K562 (cell line): ENCODE data around the gene BTAF1. TPM values are rescaled to one million over a fixed set of nuclear protein-coding genes. Genes with fewer than 3 reads are reported as not detected.

Experiments
- ARID2 ChIP-seq: fragments of 450-650 bp; IDR thresholded peaks from 2 replicates; pipeline ENCODE4 v1.6.1; 2017; ENCODE audit warnings: antibody characterized with exemption, mild to moderate bottlenecking
- C11orf30 ChIP-seq: fragments of 450-650 bp; IDR thresholded peaks from 2 replicates; pipeline ENCODE4 v1.6.1; 2016; ENCODE audit warnings: low read depth, mild to moderate bottlenecking
- DACH1 ChIP-seq: fragments of 450-650 bp; IDR thresholded peaks from 2 replicates; pipeline ENCODE4 v1.6.1; 2018; ENCODE audit not compliant: partially characterized antibody
- FOSL1 ChIP-seq: fragments of 200-800 bp; sonication (Bioruptor generic); conservative IDR thresholded peaks from 2 replicates; pipeline ENCODE4 v1.6.1; 2016; ENCODE audit warnings: missing genetic modification characterization, missing compliant biosample characterization
- IRF2 ChIP-seq: sonication (generic); formaldehyde crosslinking; IDR thresholded peaks from 2 replicates; pipeline ENCODE4 v1.8.1; 2022; ENCODE audit warnings: mild to moderate bottlenecking, missing genetic modification reagents
- KAT8 ChIP-seq: fragments of 450-650 bp; IDR thresholded peaks from 2 replicates; pipeline ENCODE4 v1.6.1; 2016; ENCODE audit warnings: low read depth, mild to moderate bottlenecking
- KDM2B ChIP-seq: fragments of 250-450 bp; sonication (Bioruptor Pico); IDR thresholded peaks from 2 replicates; pipeline ENCODE4 v1.8.0; 2021; ENCODE audit warnings: mild to moderate bottlenecking, moderate library complexity
- NR2C2 ChIP-seq, 2 experiments: fragments of 200-800 bp in 1 of 2; sonication (Bioruptor generic) in 1 of 2; sonication (generic) in 1 of 2; formaldehyde crosslinking in 1 of 2; IDR thresholded peaks; 2 replicates each; pipeline versions ENCODE4 v1.6.1 to v1.8.0; 2016 to 2022; ENCODE audit warnings: mild to moderate bottlenecking in 1 of 2, missing compliant biosample characterization in 1 of 2, missing genetic modification characterization in 1 of 2, missing genetic modification reagents in 1 of 2
- PPARD ChIP-seq: fragments of 250-450 bp; sonication (Bioruptor Pico); IDR thresholded peaks from 2 replicates; pipeline ENCODE4 v1.8.0; 2022; ENCODE audit warnings: inconsistent platforms, mild to moderate bottlenecking, moderate library complexity
- SAFB2 ChIP-seq: fragments of 200-400 bp; formaldehyde crosslinking; IDR thresholded peaks from 2 replicates; pipeline ENCODE4 v1.6.1; 2018; ENCODE audit warnings: borderline replicate concordance, low read length, low read depth, moderate library complexity; ENCODE audit not compliant: severe bottlenecking
- SMAD2 ChIP-seq: fragments of 150-350 bp; IDR thresholded peaks from 2 replicates; pipeline ENCODE4 v1.6.1; 2014; ENCODE audit warnings: low read depth, mild to moderate bottlenecking, low read length
- SRSF7 ChIP-seq: fragments of 200-400 bp; formaldehyde crosslinking; optimal IDR thresholded peaks from 2 replicates; pipeline ENCODE3; 2017; ENCODE audit warnings: mild to moderate bottlenecking, low read depth, low read length
- ZBTB49 ChIP-seq: sonication (generic); formaldehyde crosslinking; IDR thresholded peaks from 2 replicates; pipeline ENCODE4 v1.8.0; 2022; ENCODE audit warnings: missing genetic modification reagents, mild to moderate bottlenecking, borderline replicate concordance
- ZNF408 ChIP-seq: fragments of 250-450 bp; sonication (Bioruptor Pico); IDR thresholded peaks from 2 replicates; pipeline ENCODE4 v1.4.0; 2020; ENCODE audit warnings: low read depth, mild to moderate bottlenecking, moderate library complexity
- ZNF518B ChIP-seq: fragments of 250-450 bp; sonication (Bioruptor Pico); IDR thresholded peaks from 2 replicates; pipeline ENCODE4 v1.5.0; 2021; ENCODE audit warnings: mild to moderate bottlenecking, moderate library complexity
- polyA plus RNA-seq, 8 experiments: library from polyadenylated mRNA; depleted of rRNA in 4 of 8; stranded (reverse) in 5 of 8; unstranded in 3 of 8; fragments of >200 nt; fragmentation: Nextera tagmentation in 2 of 8; fragmentation: Illumina TruSeq in 1 of 8; extraction: Ambion mirVana in 2 of 8; extraction: Trizol in 1 of 8; gene quantifications; 2 replicates each; pipeline versions ENCODE4 v1.2.1 to v1.2.3, GENCODE V29; 2011 to 2014; ENCODE audit warnings: inconsistent platforms in 1 of 8, missing spikeins in 1 of 8
- total RNA-seq, 7 experiments: library from RNA; depleted of rRNA in 6 of 7; stranded (reverse); fragments of >200 nt in 6 of 7; fragmentation: Illumina TruSeq in 2 of 7; extraction: Trizol in 2 of 7; gene quantifications; 2 replicates each; pipeline versions ENCODE4 v1.2.1 to v1.2.3, GENCODE V29; 2011 to 2021; ENCODE audit warnings: low replicate concordance in 1 of 7
- TF ChIP-seq, protein P1 (sequence below): fragments of 250-450 bp; sonication (Bioruptor Pico); IDR thresholded peaks from 2 replicates; pipeline ENCODE4 v1.4.0; 2020; ENCODE audit warnings: mild to moderate bottlenecking, moderate library complexity, borderline replicate concordance
- TF ChIP-seq, protein P2 (sequence below): fragments of 250-450 bp; sonication (Bioruptor Pico); IDR thresholded peaks from 2 replicates; pipeline ENCODE4 v1.8.0; 2022; ENCODE audit warnings: moderate library complexity, mild to moderate bottlenecking, inconsistent platforms

BTAF1 gene
- total and polyA plus RNA-seq, 9 of the 15 experiments (the other 6 are each of a cell fraction or from before 2014, with no cell fraction given): 6.6 to 70.7 (median 30.5) TPM

DNA sequence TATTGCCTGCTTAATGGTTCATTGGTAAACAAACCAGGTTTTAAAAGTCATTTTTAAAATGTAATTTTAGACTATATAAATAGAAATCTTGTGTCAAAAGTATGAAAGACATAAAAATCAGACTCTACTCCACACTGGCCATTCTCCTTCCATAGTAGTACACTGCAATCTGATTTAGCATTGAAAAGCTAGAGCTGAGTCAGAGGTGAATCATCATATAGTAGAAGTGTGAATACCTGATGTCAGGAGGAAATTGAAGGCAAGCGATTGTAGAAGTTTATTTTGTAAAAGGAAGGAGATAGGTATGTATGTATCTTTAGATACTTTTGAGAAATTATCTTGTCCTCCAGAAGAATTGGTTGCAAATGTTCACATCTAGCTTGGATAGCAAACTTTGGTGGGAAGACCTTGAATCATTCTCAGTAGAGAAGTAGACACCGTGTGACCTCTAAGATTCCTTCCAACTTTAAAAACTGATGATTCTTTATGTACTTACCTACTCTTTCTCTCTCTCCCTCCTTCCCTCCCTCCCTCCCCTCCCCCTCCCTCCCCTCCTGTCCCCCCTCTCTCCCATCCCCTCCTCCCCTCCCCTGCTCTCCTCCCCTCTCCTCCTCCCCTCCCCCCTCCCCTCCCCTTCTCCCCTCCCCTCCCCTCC is 88.1 kb downstream of the BTAF1 start (continued):
- TF ChIP-seq, protein P1, sequence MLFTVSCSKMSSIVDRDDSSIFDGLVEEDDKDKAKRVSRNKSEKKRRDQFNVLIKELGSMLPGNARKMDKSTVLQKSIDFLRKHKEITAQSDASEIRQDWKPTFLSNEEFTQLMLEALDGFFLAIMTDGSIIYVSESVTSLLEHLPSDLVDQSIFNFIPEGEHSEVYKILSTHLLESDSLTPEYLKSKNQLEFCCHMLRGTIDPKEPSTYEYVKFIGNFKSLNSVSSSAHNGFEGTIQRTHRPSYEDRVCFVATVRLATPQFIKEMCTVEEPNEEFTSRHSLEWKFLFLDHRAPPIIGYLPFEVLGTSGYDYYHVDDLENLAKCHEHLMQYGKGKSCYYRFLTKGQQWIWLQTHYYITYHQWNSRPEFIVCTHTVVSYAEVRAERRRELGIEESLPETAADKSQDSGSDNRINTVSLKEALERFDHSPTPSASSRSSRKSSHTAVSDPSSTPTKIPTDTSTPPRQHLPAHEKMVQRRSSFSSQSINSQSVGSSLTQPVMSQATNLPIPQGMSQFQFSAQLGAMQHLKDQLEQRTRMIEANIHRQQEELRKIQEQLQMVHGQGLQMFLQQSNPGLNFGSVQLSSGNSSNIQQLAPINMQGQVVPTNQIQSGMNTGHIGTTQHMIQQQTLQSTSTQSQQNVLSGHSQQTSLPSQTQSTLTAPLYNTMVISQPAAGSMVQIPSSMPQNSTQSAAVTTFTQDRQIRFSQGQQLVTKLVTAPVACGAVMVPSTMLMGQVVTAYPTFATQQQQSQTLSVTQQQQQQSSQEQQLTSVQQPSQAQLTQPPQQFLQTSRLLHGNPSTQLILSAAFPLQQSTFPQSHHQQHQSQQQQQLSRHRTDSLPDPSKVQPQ: no peak
- TF ChIP-seq C11orf30 (peak; percentile 65), DACH1 (no peak), FOSL1 (peak; percentile 91), ZNF408 (CRISPR knock-in tag) (no peak), SRSF7 (no peak), NR2C2 (CRISPR knock-in tag; IDR thresholded peaks at IDR 0.05) (no peak), NR2C2 (tag; IDR thresholded peaks at IDR 0.05) (no peak), SAFB2 (no peak), KDM2B (CRISPR knock-in tag) (no peak), PPARD (CRISPR knock-in tag) (no peak), ZBTB49 (CRISPR knock-in tag) (no peak), KAT8 (no peak), ZNF518B (no peak), IRF2 (no peak), SMAD2 (no peak), ARID2 (no peak)
- TF ChIP-seq, protein P2, sequence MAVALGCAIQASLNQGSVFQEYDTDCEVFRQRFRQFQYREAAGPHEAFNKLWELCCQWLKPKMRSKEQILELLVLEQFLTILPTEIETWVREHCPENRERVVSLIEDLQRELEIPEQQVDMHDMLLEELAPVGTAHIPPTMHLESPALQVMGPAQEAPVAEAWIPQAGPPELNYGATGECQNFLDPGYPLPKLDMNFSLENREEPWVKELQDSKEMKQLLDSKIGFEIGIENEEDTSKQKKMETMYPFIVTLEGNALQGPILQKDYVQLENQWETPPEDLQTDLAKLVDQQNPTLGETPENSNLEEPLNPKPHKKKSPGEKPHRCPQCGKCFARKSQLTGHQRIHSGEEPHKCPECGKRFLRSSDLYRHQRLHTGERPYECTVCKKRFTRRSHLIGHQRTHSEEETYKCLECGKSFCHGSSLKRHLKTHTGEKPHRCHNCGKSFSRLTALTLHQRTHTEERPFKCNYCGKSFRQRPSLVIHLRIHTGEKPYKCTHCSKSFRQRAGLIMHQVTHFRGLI: no peak
